NCI-H1092 (cell line): ENCODE results near the gene EPHB1.
"Not testable (repeated sequence)": the region's sequence is repeated elsewhere in the genome, so short reads cannot be mapped to it uniquely, and the experiment has no call there.

ENCODE experiments used
- DNase-seq: peaks from one replicate; lab custom pipeline; 2025; lab: John Stamatoyannopoulos, UW

Gene EPHB1

GRCh38 chr3:135084976-135085375 is 289.9 kb downstream of the EPHB1 start:
- DNase-seq: no peak

GRCh38 chr3:135085652-135086436 is 290.8 kb downstream of the EPHB1 start:
- DNase-seq: no peak

DNA sequence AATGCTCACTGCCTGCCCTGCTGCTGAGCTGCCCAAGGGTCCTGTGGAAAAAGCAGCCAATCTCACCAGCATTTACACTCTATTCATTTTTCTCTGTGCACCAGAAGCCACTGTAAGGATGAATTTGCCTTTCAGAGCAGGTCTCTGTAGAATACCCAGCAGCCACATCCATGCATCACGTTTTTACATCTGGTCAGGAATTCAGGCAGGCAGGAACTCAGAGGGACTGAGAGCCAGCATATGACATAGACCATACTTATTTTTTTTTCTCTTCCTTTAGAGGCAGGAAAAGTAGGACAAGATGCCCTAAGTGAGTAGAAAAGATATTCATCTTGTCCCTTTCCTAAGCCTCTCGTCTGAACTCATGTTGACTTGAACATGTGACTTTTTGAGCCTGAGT is 292.7 kb downstream of the EPHB1 start:
- no peak for DNase-seq

DNA sequence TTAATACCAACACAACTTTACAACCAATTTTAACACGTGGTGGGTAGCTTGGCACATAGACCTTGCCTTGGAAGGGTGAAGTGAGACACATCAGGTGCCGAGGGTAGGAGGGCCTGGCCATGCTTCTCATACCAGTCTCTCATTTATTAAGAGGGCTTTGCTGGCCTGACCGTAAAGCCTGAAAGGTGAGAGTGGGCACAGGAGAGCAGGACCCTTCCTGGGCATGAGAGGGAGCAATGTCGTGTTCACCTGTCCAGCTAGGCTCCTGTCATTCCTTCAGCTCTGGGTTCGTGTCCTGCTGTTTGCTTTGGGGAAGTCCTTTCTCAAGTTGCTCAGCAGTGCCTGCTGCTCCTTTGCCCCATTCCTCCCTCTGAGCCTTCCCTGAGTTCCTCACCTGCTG is 294.4 kb downstream of the EPHB1 start:
- DNase-seq: no peak

- DNase-seq: no peak
Observed at GRCh38 chr3:135090020-135090717, 295.1 kb downstream of the EPHB1 start.

DNA sequence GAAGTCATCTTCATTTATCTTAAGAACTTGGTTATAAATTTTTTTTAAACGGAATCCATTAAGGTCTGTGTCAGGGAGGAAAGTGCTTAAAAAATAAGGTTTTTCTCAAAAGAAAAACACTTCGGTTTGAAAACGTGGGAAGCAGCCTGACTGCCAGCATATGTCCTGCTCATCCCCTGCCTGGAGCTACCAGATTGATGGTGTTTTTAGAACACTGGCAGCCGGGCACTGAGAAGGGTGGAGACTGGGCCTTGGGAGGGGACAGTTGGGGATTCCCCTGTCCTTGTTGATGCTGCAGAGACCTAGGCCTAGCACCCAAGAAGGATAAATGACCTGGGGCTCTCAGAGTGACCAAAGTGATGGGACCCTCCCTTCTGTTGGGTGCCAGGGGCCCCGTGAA is 296.9 kb downstream of the EPHB1 start:
- no peak for DNase-seq

- DNase-seq: no peak
Observed at GRCh38 chr3:135093121-135093520, 298.1 kb downstream of the EPHB1 start.

DNA sequence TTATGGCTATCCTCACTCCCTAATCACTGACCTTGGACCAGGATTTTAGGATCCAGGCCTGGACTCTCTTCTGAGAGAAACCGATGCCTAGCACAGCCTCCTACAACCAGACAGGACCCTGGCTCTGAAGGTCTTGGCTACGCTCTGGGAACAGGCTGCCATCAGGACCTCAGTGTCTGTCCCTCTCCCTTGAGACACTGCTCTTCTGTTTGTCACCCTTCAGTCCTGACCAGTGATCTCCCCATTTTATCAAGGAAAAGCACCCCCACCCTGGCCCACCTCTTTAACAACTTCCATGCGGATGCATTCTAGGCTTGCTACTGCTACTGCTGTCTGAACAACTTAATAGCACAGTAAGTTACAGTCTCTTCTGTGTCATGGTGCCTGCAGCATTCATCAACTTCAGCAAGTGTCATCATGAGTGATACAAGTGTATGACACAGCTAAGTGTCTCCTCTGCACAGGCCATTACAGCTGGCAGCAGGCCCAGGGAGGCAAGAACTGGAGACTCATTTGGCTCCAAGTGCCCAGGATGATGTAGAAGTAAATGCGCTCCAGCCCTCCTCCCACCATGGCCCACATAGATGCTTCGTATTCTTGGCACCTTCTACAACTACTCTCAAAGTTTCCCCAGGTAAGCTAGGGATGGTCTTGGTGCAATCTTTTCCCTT is 302.4 kb downstream of the EPHB1 start:
- no peak for DNase-seq

DNA sequence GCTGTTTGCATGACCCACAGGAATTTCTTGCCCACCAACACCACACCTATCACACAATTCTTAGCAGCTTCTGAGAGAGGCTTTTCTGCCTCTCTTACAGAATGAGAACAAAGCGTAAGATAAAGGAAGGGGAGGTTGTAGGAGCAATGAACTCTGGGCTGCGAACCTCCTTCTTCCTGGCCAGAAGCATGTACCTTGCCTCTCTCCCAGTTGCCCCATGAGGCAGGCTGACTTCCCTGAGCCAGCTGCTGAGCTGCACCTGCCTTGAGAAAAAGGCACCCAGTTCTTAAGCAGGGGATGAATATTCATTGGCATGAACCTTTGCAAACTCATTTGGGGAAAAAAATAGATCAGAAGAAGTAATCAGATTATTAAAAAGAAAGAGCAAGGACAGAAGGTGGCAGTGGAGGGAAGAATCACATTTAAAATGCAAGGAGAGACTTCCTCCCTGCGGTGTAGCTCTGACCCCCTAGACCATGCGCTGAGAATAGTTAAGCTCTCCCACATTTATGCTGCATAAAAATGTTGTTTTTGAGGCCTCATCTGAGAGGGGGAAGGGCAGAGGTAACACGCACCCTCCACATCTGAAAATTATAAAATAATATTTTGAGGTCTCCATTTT is 304.8 kb downstream of the EPHB1 start:
- no peak for DNase-seq

DNA sequence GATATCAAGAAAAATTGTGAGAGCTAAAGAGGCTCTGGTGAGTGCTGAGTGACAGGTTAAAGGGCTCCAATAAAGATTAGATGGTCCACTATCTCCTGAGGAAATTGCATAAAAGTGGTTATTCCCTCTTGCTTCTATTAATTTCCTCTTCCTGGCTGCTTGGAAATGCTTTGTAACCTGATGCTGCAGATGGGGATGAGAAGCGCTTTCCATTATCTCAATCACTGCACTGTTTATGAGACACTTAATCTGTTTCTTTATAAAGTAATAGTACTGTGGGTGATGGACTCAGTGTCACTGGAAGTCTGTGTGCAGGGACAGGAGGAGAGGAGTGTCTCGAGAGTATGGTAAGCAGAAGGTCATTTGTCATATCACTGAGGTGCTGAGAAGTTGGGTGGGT is 305.3 kb downstream of the EPHB1 start:
- DNase-seq: no peak

DNA sequence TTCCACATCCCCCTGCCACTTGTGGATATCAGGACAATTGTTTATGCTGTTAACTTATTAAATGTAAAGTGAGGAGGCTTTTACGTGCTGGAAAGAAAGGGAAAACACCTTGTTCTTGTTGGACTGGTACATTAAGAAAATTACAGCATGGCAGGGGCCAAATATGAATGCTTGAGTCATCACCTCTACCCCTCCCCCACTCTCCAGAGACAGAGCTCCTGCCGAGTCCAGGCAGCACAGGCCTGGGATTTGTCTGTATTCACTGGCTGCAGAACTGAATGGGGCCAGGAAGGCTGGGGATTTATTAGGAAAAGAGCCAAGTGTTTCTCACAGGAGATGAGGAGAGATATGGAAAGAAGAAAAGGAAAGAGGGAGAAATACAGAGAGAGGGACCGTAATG is 308.9 kb downstream of the EPHB1 start:
- no peak for DNase-seq

DNA sequence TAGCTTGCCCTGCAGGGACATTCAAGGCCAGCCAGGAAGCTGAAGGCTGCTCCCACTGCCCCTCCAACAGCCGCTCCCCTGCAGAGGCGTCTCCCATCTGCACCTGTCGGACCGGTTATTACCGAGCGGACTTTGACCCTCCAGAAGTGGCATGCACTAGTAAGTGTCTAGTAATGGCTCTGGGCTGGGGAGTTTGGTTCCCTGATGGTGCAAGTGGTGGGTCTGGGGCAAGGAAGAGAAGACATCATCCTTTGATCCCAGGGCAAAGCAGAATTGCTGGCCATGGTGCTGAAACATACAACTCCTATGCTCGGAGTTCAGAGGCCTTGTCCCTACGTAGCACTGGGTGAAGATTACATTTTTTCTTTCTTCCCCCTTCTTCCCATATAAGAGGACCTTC is 311.4 kb downstream of the EPHB1 start:
- DNase-seq: no peak

GRCh38 chr3:135107043-135107442 is 312.0 kb downstream of the EPHB1 start:
- no peak for DNase-seq

DNA sequence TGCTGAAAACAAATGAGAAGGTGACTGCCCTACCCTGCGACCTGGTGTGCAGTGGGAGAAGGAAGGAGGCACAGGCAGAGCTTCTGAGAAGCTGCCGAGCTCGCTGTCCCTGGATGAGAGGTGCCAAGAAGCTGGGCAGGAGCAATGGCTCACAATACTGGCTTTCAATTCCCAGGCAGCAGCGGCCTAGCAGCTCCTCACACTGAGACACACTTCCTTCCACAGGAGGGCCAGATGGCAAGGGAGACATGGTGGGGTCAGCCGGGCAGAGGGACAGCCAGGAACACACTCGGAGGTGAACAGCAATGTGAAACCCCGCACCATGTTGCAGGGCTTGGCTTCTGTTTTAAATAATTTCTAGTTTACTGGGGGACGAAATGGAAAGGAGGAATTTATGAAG is 314.6 kb downstream of the EPHB1 start:
- no peak for DNase-seq

- not testable (repeated sequence) for DNase-seq
Observed at GRCh38 chr3:135114551-135114950, 319.5 kb downstream of the EPHB1 start.

DNA sequence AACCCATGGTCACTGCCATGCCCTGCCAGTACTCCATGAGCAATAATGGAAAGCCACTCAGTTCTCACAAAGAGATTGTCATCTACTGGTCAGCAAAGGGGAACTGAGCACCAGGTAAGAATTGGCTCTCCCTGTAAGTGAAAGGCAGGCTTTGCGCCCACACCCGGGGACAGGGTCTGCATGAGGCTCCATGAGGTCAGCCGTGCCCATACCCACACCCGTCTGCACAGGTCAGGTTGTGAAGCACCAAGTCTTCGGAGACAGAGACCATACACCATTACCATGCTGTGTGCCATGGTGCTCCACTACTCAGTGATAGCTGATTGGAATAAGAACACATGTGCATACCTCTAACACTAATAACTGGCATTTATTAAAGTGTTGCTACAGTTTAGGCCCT is 322.9 kb downstream of the EPHB1 start:
- no peak for DNase-seq

DNA sequence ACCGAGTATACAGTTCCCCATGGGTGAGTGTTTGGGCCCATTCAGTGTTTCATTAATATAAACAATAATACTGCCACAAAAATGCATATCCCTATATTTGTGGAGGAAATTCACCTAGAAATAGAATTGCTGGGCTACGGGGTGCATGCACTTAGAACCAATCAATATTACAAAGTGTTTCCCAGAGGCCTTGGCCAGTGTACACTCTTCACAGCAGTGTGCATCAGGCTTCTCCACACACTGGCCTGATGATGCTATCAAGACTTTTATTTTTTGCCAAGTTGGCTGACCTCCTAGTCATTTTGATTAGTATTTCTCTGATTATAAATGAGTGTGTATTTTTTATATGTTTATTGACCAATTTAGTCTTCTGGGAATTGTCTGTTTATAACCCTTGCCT is 323.7 kb downstream of the EPHB1 start:
- no peak for DNase-seq

- DNase-seq: no peak
Observed at GRCh38 chr3:135125171-135125801, 330.2 kb downstream of the EPHB1 start.

GRCh38 chr3:135127946-135128470 is 332.9 kb downstream of the EPHB1 start:
- DNase-seq: no peak

GRCh38 chr3:135128818-135129217 is 333.8 kb downstream of the EPHB1 start:
- DNase-seq: no peak

GRCh38 chr3:135131290-135131689 is 336.2 kb downstream of the EPHB1 start:
- DNase-seq: no peak
